WTC11 (cell line): ENCODE results near the gene PSMD5.

ENCODE experiments used
- ELF4 ChIP-seq: sonication (generic); formaldehyde crosslinking; IDR thresholded peaks from 2 replicates; pipeline ENCODE4 v1.8.1; 2022; ENCODE audit warnings: low read depth, mild to moderate bottlenecking, moderate library complexity, missing genetic modification reagents
- TF ChIP-seq, protein P1 (sequence below): sonication (generic); formaldehyde crosslinking; IDR thresholded peaks from 2 replicates; pipeline ENCODE4 v1.8.0; 2022; ENCODE audit warnings: mild to moderate bottlenecking, missing genetic modification reagents

DNA sequence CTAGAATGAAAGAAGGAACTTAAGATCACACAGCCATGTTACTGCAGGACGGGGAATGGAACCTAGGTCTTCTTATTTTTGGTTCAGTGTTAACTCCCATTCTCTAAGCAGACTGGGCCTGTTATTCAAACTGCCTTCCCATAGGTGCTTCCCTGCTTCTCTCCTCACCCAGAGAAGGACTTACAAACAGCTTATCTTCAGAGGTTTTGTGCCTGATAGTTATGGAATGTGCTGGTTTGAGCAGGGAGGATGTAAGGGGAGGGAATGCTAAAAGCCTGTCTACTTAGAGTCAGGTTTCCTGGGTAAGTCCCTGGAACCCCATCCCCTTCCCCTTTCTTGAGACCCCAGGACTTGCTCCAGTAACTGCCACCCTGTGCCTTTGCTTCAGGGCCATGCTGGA, 4.2 kb upstream of the PSMD5 start:
- TF ChIP-seq, protein P1, sequence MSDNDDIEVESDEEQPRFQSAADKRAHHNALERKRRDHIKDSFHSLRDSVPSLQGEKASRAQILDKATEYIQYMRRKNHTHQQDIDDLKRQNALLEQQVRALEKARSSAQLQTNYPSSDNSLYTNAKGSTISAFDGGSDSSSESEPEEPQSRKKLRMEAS (CRISPR knock-in tag) = no peak
- TF ChIP-seq ELF4 (CRISPR knock-in tag) = no peak
